ENCODE data around the gene RECQL. TPM values are rescaled to one million over a fixed set of nuclear protein-coding genes. Genes with fewer than 3 reads are reported as not detected.
A peak's percentile ranks its signal among the peaks of the same experiment; 100 is the strongest.

Gene RECQL
- polyA plus RNA-seq, 1 of the 3 experiments (the other 2 are of a cell fraction) = 14.6 TPM

GRCh38 chr12:21453312-21453852 lies 48.1 kb downstream of the RECQL start:
- CTCF ChIA-PET = no interaction called here
- no peak overlapping the region for H3K27ac ChIP-seq (ENCODE audit: low read depth in 2 of 2, low read length in 1 of 2)

GRCh38 chr12:21451529-21451928 lies 49.9 kb downstream of the RECQL start:
- Histone ChIP-seq H4K20me1 (ENCODE audit: insufficient read depth) (no peaks in the 10 kb centered on the region), H2AFZ (ENCODE audit: low read depth) (no peak overlapping the region), H3K4me2 (no peak overlapping the region), H3K36me3 (replicated peaks in 1 of 2; ENCODE audit: control insufficient read depth in 1 of 2, insufficient read depth in 2 of 2, low read length in 1 of 2) (peaks cover 44 to 64% of the 10 kb centered on the region in 2 experiments), H3K27ac (ENCODE audit: low read depth in 2 of 2, low read length in 1 of 2) (no peak overlapping the region), H3K4me1 (ENCODE audit: control insufficient read depth in 1 of 2, insufficient read depth in 2 of 2, low read depth in 1 of 2, low read length in 1 of 2) (peaks cover 0 to 5% of the 10 kb centered on the region in 2 experiments; a peak in 1 of 4 replicates), H3K9ac (no peak overlapping the region), H3F3A (replicated peaks; ENCODE audit: insufficient read depth) (peaks cover 3% of the 10 kb centered on the region), H3K9me2 (no peaks in the 10 kb centered on the region), H3K79me2 (ENCODE audit: insufficient read depth) (no peaks in the 10 kb centered on the region), H3K4me3 (ENCODE audit: low read depth in 2 of 2, low read length in 1 of 2) (no peak overlapping the region), H3K9me3 (no peaks in the 10 kb centered on the region), H3K27me3 (ENCODE audit: insufficient read depth) (no peaks in the 10 kb centered on the region)
- POLR2A ChIA-PET = interaction anchor here (1.5 kb wide), 1 partner anchor 14 kb away, joined by 3 read pairs; the partner anchor contains the start of gene PYROXD1
- no peak for DNase-seq
- TF ChIP-seq REST (IDR thresholded peaks at IDR 0.05; ENCODE audit: low read depth, low read length) (no peak), SIN3A (IDR thresholded peaks at IDR 0.05; ENCODE audit: borderline replicate concordance, low read depth, low read length) (no peak), CTCF (IDR thresholded peaks at IDR 0.05) (peak; percentile 43)
- 28% methylated on average over 1 of the region's 1 CpG for WGBS (ENCODE audit: low lambda C conversion rate)
- CTCF ChIA-PET = interaction anchor here (0.8 to 0.9 kb wide), 2 partner anchors 154 to 199 kb away, joined by 3 read pairs; no protein-coding TSS in a partner anchor

More at GRCh38 chr12:21453312-21453852, 48.1 kb downstream of the RECQL start:
- H3K4me1 ChIP-seq (ENCODE audit: control insufficient read depth in 1 of 2, insufficient read depth in 2 of 2, low read depth in 1 of 2, low read length in 1 of 2) = peaks cover 0 to 5% of the 10 kb centered on the region in 2 experiments; a peak in 1 of 4 replicates
- H3K9me2 ChIP-seq = no peaks in the 10 kb centered on the region
- H3K9ac ChIP-seq = no peak overlapping the region
- H3K9me3 ChIP-seq = no peaks in the 10 kb centered on the region
- H3K27me3 ChIP-seq (ENCODE audit: insufficient read depth) = no peaks in the 10 kb centered on the region
- H3K79me2 ChIP-seq (ENCODE audit: insufficient read depth) = no peaks in the 10 kb centered on the region
- H3K4me2 ChIP-seq = no peak overlapping the region
- 96% methylated on average over 4 of the region's 4 CpGs for WGBS (ENCODE audit: low lambda C conversion rate)
- no peak for DNase-seq
- TF ChIP-seq NFIC (IDR thresholded peaks at IDR 0.05; ENCODE audit: borderline replicate concordance) (no peak), NRF1 (IDR thresholded peaks at IDR 0.05; ENCODE audit: low read depth, low read length) (no peak), MXI1 (IDR thresholded peaks at IDR 0.05; ENCODE audit: low read depth, low read length) (no peak), PBX3 (IDR thresholded peaks at IDR 0.05) (no peak), TCF12 (IDR thresholded peaks at IDR 0.05) (no peak), ELF1 (IDR thresholded peaks at IDR 0.05) (no peak), TAF1 (IDR thresholded peaks at IDR 0.05; ENCODE audit: borderline replicate concordance, low read depth, low read length) (no peak), RFX5 (IDR thresholded peaks at IDR 0.05; ENCODE audit: low read length) (no peak), POLR2AphosphoS5 (IDR thresholded peaks at IDR 0.05; ENCODE audit: low read depth, low read length) (no peak)
- peaks cover 51 to 62% of the 10 kb centered on the region in 2 experiments for H3K36me3 ChIP-seq (replicated peaks in 1 of 2; ENCODE audit: control insufficient read depth in 1 of 2, insufficient read depth in 2 of 2, low read length in 1 of 2)
- no peak overlapping the region for H3K4me3 ChIP-seq (ENCODE audit: low read depth in 2 of 2, low read length in 1 of 2)
- H3F3A ChIP-seq (replicated peaks; ENCODE audit: insufficient read depth) = no peaks in the 10 kb centered on the region
- POLR2A ChIA-PET = no interaction called here
- H2AFZ ChIP-seq (ENCODE audit: low read depth) = no peak overlapping the region
- H4K20me1 ChIP-seq (ENCODE audit: insufficient read depth) = no peaks in the 10 kb centered on the region

All from SK-N-SH (cell line).